ENCODE measurements around the gene ANTKMT. TPM values are rescaled to one million over a fixed set of nuclear protein-coding genes. Genes with fewer than 3 reads are reported as not detected.

Gene ANTKMT
- total and polyA plus RNA-seq, 2 of the 8 experiments (the other 6 are each of a cell fraction or from before 2014, with no cell fraction given) = 26.5 to 26.6 TPM

DNA sequence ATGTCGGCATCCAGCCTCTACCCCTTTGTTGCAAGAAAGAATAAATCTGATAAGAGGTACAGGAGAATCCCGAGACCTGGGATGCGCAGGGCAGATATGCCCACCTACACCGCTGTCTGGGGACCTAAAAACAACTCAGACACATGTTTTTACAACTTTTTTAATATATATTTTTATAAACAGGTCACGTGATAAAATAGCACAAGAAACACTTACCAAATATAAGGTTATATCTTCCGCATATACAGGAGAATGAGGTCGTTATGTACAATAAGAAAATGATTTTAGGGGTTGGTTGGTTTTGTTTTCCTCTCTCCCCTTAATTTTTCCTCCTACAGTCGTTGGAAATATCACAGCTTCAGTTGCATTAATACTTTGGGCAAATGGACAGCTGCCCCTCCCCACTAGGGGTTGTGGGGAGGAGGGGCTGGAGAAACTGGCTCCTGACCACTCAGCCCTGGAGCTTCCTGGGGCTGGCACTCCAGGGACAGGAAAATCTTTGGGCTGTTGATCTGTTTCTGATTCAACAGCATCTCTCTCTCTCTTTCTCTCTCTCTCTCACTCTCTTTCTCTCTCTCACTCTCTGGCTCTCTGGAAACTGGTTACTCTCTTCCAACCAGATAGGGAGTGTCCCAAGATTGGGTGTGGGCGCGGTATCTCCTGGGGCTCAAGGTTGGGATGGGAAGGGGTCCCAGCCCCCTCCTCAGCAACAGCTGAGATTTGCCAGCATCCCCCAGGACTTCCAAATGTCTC lies 28.4 kb upstream of the ANTKMT start:
- Histone ChIP-seq H3K56ac (replicated peaks; ENCODE audit: insufficient read length, low read depth, low read length) (no peak overlapping the region), H2BK5ac (ENCODE audit: low read depth, low read length) (no peak overlapping the region), H3K4me2 (ENCODE audit: insufficient read depth in 1 of 2, low read depth in 2 of 2, low read length in 2 of 2) (no peak overlapping the region; a peak in 1 of 4 replicates), H2BK15ac (ENCODE audit: low read length) (no peak overlapping the region), H2BK12ac (ENCODE audit: low read depth, low read length) (no peak overlapping the region), H3K4me1 (replicated peaks in 1 of 4; ENCODE audit: control insufficient read depth in 3 of 4, insufficient read depth in 4 of 4, low read length in 3 of 4) (peaks cover 0 to 23% (median 15%) of the 10 kb centered on the region in 4 experiments; a peak in 5 of 7 replicates), H4K8ac (ENCODE audit: extremely low read depth, insufficient read depth, low read length) (no peak overlapping the region), H2BK20ac (ENCODE audit: low read length) (no peak overlapping the region), H3K4ac (replicated peaks; ENCODE audit: insufficient read length, low read depth, low read length) (no peak overlapping the region), H3K79me2 (ENCODE audit: control insufficient read depth in 1 of 2, insufficient read depth in 2 of 2, low read length in 2 of 2) (no peaks in the 10 kb centered on the region), H4K91ac (replicated peaks; ENCODE audit: insufficient read length, low read length) (no peak overlapping the region), H3K23ac (ENCODE audit: insufficient read length) (no peak overlapping the region), H4K20me1 (replicated peaks in 1 of 2; ENCODE audit: control insufficient read depth in 1 of 2, insufficient read depth in 2 of 2, low read length in 2 of 2) (peaks cover 0 to 11% of the 10 kb centered on the region in 2 experiments), H2AFZ (ENCODE audit: low read length) (no peak overlapping the region), H3K36me3 (ENCODE audit: control insufficient read depth in 2 of 4, insufficient read depth in 4 of 4, low read length in 3 of 4) (no peaks in the 10 kb centered on the region), H3K9me3 (ENCODE audit: insufficient read depth in 2 of 2, low read depth in 1 of 2, low read length in 1 of 2) (no peaks in the 10 kb centered on the region), H2AK5ac (ENCODE audit: low read depth, low read length) (no peak overlapping the region), H3K14ac (ENCODE audit: insufficient read length) (no peak overlapping the region), H3K79me1 (ENCODE audit: low read depth, low read length) (peaks cover 4% of the 10 kb centered on the region), H3K23me2 (ENCODE audit: low read depth, low read length) (peaks cover 15% of the 10 kb centered on the region), H3K4me3 (ENCODE audit: extremely low read depth in 1 of 4, insufficient read depth in 2 of 4, low read depth in 3 of 4, low read length in 4 of 4) (no peak overlapping the region), H3K18ac (ENCODE audit: extremely low read depth, low read length) (no peak overlapping the region), H2BK120ac (replicated peaks; ENCODE audit: low read depth, low read length) (no peak overlapping the region), H3K27me3 (replicated peaks in 1 of 4; ENCODE audit: control insufficient read depth in 3 of 4, extremely low read depth in 1 of 4, insufficient read depth in 3 of 4, low read length in 3 of 4) (peaks cover 1 to 53% (median 34%) of the 10 kb centered on the region in 4 experiments), H4K5ac (ENCODE audit: insufficient read length, low read depth, low read length) (no peak overlapping the region), H3K9ac (replicated peaks in 1 of 4; ENCODE audit: extremely low read depth in 1 of 4, low read depth in 3 of 4, low read length in 3 of 4) (no peak overlapping the region), H3K27ac (ENCODE audit: low read depth, low read length) (no peak overlapping the region)
- 75% methylated on average over 10 of the region's 10 CpGs; no CpG with 5 or more reads in 1 of the 2 experiments for WGBS, 2 experiments (ENCODE audit: extremely low coverage in 1 of 2, insufficient coverage in 1 of 2, insufficient read length in 1 of 2, insufficient replicate concordance in 2 of 2, low coverage in 1 of 2, low lambda C conversion rate in 2 of 2, missing lambda C conversion rate in 1 of 2)
- CTCF ChIA-PET (ENCODE audit: partially characterized antibody) = interaction anchor here (0.9 to 2.0 kb wide), 5 partner anchors 11 to 93 kb away, joined by 3 to 7 read pairs (median 6); no protein-coding TSS in a partner anchor
- DNase-seq (ENCODE audit: low read depth in 1 of 2, low spot score in 2 of 2) = no peak
- no peak for FAIRE-seq
- POLR2A ChIA-PET (ENCODE audit: partially characterized antibody) = interaction anchor here (1.1 to 4.6 kb wide), 4 partner anchors 10 to 40 kb away, joined by 3 to 48 read pairs (median 6); partner anchors contain the start of genes ANTKMT, JMJD8, RHBDL1 and STUB1
- no peak for TF ChIP-seq SP1 (IDR thresholded peaks at IDR 0.05; ENCODE audit: low read depth, low read length)
- TF ChIP-seq TCF12 (IDR thresholded peaks at IDR 0.05; ENCODE audit: low read depth, low read length) = no peak
- TF ChIP-seq BACH1 (IDR thresholded peaks at IDR 0.05; ENCODE audit: low read length) = no peak
- TF ChIP-seq CTBP2 (IDR thresholded peaks at IDR 0.05; ENCODE audit: borderline replicate concordance, insufficient read depth, insufficient read length, low read length) = no peak
- no peak for TF ChIP-seq HDAC2 (IDR thresholded peaks at IDR 0.05; ENCODE audit: borderline replicate concordance in 1 of 2, low read depth in 2 of 2, low read length in 2 of 2)
- TF ChIP-seq PHF8 (conservative IDR thresholded peaks at IDR 0.05; ENCODE audit: low read depth, low read length) = no peak
- no peak for TF ChIP-seq RAD21 (IDR thresholded peaks at IDR 0.05 in 1 of 2, conservative IDR thresholded peaks at IDR 0.05 in 1 of 2; ENCODE audit: low read depth in 2 of 2, low read length in 2 of 2)
- no peak for TF ChIP-seq SAP30 (IDR thresholded peaks at IDR 0.05; ENCODE audit: insufficient read depth, insufficient replicate concordance, low read length)
- no peak for TF ChIP-seq KDM1A (IDR thresholded peaks at IDR 0.05; ENCODE audit: borderline replicate concordance, low read length)
- TF ChIP-seq SIN3A (conservative IDR thresholded peaks at IDR 0.05 in 1 of 2, IDR thresholded peaks at IDR 0.05 in 1 of 2; ENCODE audit: low read depth in 1 of 2, low read length in 2 of 2) = no peak
- no peak for TF ChIP-seq POU5F1 (IDR thresholded peaks at IDR 0.05; ENCODE audit: low read depth, low read length)
